SK-N-SH (cell line): ENCODE data around the gene BOC.

Source experiments
- EP300 ChIP-seq, 2 experiments: IDR thresholded peaks; 2 replicates each; pipeline versions ENCODE4 v1.4.0 to v1.6.1; 2012; ENCODE audit warnings: borderline replicate concordance in 1 of 2, low read depth in 1 of 2, low read length in 1 of 2
- GABPA ChIP-seq: IDR thresholded peaks from 2 replicates; pipeline ENCODE4 v1.4.0; 2012; ENCODE audit warnings: low read depth, mild to moderate bottlenecking
- MXI1 ChIP-seq: IDR thresholded peaks from 2 replicates; pipeline ENCODE4 v1.6.1; 2012; ENCODE audit warnings: mild to moderate bottlenecking, low read depth, low read length, improper control_type of control experiment
- POLR2AphosphoS5 ChIP-seq: IDR thresholded peaks from 2 replicates; pipeline ENCODE4 v1.6.1; 2012; ENCODE audit warnings: low read depth, low read length
- TF ChIP-seq, protein P1 (sequence below): fragments of 200-600 bp; sonication (generic); IDR thresholded peaks from 2 replicates; pipeline ENCODE4 v1.6.1; 2017; ENCODE audit warnings: antibody characterized with exemption, mild to moderate bottlenecking, moderate library complexity

DNA sequence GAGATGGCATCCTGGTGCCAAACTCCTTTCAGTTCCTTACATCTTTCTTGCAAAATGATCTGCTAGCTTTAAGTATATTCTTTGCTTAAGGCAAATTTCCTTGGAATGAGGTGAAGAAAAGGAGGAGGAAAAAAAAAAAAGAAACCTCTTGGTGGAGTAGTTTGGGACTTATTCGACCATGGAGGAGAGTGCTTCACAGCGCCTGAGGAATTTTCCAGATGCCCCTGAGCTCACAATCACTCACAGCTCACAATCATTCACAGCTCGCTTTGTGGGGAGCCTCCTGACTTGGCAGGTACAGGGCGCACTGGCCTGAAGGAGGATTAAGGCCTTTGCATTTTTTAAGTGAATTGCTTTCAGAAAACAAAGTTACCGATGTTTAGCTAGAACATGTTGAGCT, 53.9 kb downstream of the BOC start:
- TF ChIP-seq, protein P1, sequence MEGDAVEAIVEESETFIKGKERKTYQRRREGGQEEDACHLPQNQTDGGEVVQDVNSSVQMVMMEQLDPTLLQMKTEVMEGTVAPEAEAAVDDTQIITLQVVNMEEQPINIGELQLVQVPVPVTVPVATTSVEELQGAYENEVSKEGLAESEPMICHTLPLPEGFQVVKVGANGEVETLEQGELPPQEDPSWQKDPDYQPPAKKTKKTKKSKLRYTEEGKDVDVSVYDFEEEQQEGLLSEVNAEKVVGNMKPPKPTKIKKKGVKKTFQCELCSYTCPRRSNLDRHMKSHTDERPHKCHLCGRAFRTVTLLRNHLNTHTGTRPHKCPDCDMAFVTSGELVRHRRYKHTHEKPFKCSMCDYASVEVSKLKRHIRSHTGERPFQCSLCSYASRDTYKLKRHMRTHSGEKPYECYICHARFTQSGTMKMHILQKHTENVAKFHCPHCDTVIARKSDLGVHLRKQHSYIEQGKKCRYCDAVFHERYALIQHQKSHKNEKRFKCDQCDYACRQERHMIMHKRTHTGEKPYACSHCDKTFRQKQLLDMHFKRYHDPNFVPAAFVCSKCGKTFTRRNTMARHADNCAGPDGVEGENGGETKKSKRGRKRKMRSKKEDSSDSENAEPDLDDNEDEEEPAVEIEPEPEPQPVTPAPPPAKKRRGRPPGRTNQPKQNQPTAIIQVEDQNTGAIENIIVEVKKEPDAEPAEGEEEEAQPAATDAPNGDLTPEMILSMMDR: no peak
- TF ChIP-seq MXI1 (no peak), POLR2AphosphoS5 (no peak), GABPA (no peak), EP300 (IDR thresholded peaks at IDR 0.05; ENCODE audit: borderline replicate concordance in 1 of 2, low read depth in 1 of 2, low read length in 1 of 2) (no peak)
